Right atrium auricular region (tissue), 2 donors: Measurements from ENCODE around the gene DLG2. TPM values are rescaled to one million over a fixed set of nuclear protein-coding genes. Genes with fewer than 3 reads are reported as not detected.

ENCODE experiments used
- DNase-seq: peaks from one replicate; pipeline ENCODE4 v3.0.0-alpha.2; 2019; ENCODE audit warnings: low spot score
- H3K27ac ChIP-seq, 2 donors: fragments of 200-600 bp; sonication (generic); 1 replicate in 1 of 2; 2 replicates in 1 of 2; pipeline ENCODE4 v1.5.1; 2016 to 2019
- H3K27me3 ChIP-seq, 2 donors: fragments of 200-600 bp; sonication (generic); one replicate each; pipeline versions ENCODE4 v1.5.1 to v1.6.0; 2017 to 2019
- H3K36me3 ChIP-seq: fragments of 200-600 bp; sonication (generic); one replicate; pipeline ENCODE4 v1.5.1; 2016
- H3K4me1 ChIP-seq, 2 donors: fragments of 200-600 bp; sonication (generic); one replicate each; pipeline versions ENCODE4 v1.5.1 to v1.6.0; 2017 to 2019
- H3K4me3 ChIP-seq, 2 donors: fragments of 200-600 bp; sonication (generic); 1 replicate in 1 of 2; 2 replicates in 1 of 2; pipeline ENCODE4 v1.5.1; 2017 to 2019; ENCODE audit warnings: mild to moderate bottlenecking in 1 of 2, moderate library complexity in 1 of 2
- H3K9me3 ChIP-seq, 2 donors: fragments of 200-600 bp; sonication (generic); one replicate each; pipeline ENCODE4 v1.5.1; 2019
- CTCF ChIP-seq, 2 donors: fragments of 200-600 bp; sonication (generic); IDR thresholded peaks; one replicate each; pipeline ENCODE4 v1.5.1; 2019; ENCODE audit warnings: antibody characterized with exemption in 2 of 2
- total RNA-seq, 2 donors: library from RNA; depleted of rRNA; stranded (reverse); fragments of >200 nt; gene quantifications; one replicate each; pipeline ENCODE4 v1.1.0, GENCODE V29; 2016

The DLG2 gene
- total RNA-seq, 2 donors from 2014 or later = 6.6 to 6.7 TPM

GRCh38 chr11:83764643-83765042 is 1862.5 kb downstream of the DLG2 start:
- no peak for DNase-seq
- TF ChIP-seq CTCF (IDR thresholded peaks at IDR 0.05) = no peak
- H3K9me3 ChIP-seq = no peaks in the 10 kb centered on the region
- H3K4me1 ChIP-seq = no peaks in the 10 kb centered on the region
- no peaks in the 10 kb centered on the region for H3K27me3 ChIP-seq
- H3K4me3 ChIP-seq = no peak overlapping the region
- H3K27ac ChIP-seq = no peak overlapping the region
- no peaks in the 10 kb centered on the region for H3K36me3 ChIP-seq

DNA sequence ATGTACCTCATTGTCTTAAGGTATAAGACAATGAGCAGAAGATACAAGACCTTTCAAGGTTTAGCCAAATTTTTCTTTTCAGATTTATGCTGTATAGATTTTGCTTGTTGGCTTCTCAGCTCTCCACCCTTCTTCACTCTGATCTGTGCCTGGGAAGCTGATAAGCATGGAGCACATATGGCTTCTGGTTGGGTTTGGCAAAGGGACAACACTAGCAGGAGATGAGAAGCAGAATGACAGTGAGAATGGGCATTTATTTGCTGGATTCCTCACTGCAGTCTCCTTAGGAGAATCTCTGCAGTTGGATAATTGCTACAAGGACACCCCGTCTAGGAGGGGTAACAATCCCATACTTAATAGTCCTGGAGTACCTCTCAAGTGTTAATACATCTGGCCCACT is 1866.2 kb downstream of the DLG2 start:
- no peaks in the 10 kb centered on the region for H3K4me1 ChIP-seq
- no peak for TF ChIP-seq CTCF (IDR thresholded peaks at IDR 0.05)
- no peaks in the 10 kb centered on the region for H3K36me3 ChIP-seq
- no peaks in the 10 kb centered on the region for H3K27me3 ChIP-seq
- no peak overlapping the region for H3K4me3 ChIP-seq
- no peak for DNase-seq
- no peak overlapping the region for H3K27ac ChIP-seq
- H3K9me3 ChIP-seq = no peaks in the 10 kb centered on the region

- Histone ChIP-seq H3K27me3 (no peaks in the 10 kb centered on the region), H3K9me3 (no peaks in the 10 kb centered on the region), H3K4me3 (no peak overlapping the region), H3K36me3 (no peaks in the 10 kb centered on the region), H3K27ac (no peak overlapping the region), H3K4me1 (no peaks in the 10 kb centered on the region)
- no peak for DNase-seq
- TF ChIP-seq CTCF (IDR thresholded peaks at IDR 0.05) = no peak
These were observed 1868.0 kb downstream of the DLG2 start for GRCh38 chr11:83759148-83759547.

DNA sequence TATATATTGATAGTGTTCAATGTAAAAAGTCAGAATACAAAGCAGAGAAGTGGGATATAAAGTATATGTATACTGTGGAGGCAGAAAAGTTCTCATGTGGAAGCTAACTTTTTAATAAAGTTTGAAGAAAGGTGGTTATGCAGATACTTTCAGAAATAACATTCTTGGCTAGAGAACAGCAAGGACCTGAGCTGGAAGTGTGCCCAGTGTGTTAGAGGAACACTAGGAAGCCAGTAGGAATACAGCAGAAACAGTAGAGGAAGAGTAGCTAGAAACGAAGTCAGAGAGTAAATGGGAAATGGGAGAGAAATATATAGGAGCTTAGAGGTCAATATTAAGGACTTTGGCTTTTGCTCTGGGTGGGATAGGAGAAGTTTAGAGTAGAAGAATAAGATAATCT is 1876.1 kb downstream of the DLG2 start:
- Histone ChIP-seq H3K36me3 (no peaks in the 10 kb centered on the region), H3K27ac (no peak overlapping the region), H3K4me3 (no peak overlapping the region), H3K4me1 (no peaks in the 10 kb centered on the region), H3K9me3 (no peaks in the 10 kb centered on the region), H3K27me3 (no peaks in the 10 kb centered on the region)
- no peak for DNase-seq
- no peak for TF ChIP-seq CTCF (IDR thresholded peaks at IDR 0.05)

DNA sequence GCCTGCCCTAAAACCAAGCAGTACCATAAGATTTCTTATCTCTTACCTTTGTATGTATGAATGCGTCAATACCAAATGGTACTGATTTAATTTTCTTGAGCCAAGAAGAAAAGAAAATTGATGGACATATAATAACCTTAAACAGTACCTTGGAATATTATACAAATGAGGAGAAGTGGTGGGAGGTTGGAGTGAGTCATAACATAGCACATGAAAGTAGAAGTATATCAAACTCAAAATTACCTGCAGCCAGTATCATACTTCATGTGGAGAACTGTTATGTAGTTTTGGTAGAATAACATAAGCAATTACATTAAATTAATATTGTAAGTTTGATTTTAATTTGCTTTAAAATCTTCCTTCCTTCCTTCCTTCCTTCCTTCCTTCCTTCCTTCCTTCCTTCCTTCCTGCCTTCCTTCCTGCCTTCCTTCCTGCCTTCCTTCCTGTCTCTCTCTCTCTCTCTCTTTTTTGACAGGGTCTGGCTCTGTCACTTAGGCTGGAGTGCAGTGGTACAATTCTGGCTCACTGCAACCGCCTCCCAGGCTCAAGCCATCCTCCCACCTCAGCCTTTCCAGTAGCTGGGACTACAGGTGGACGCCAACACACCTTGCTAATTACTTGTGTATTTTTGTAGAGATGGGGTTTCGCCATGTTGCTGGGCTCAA is 1880.1 kb downstream of the DLG2 start:
- TF ChIP-seq CTCF (IDR thresholded peaks at IDR 0.05) = no peak
- Histone ChIP-seq H3K27ac (no peak overlapping the region), H3K36me3 (no peaks in the 10 kb centered on the region), H3K27me3 (no peaks in the 10 kb centered on the region), H3K4me3 (no peak overlapping the region), H3K9me3 (peaks cover 0 to 6% of the 10 kb centered on the region in 2 donors), H3K4me1 (no peaks in the 10 kb centered on the region)
- no peak for DNase-seq

GRCh38 chr11:83744620-83745192 is 1882.4 kb downstream of the DLG2 start:
- Histone ChIP-seq H3K27ac (no peak overlapping the region), H3K36me3 (no peaks in the 10 kb centered on the region), H3K9me3 (peaks cover 0 to 6% of the 10 kb centered on the region in 2 donors), H3K4me1 (no peaks in the 10 kb centered on the region), H3K4me3 (no peak overlapping the region), H3K27me3 (no peaks in the 10 kb centered on the region)
- TF ChIP-seq CTCF (IDR thresholded peaks at IDR 0.05) = no peak
- no peak for DNase-seq
